Embryonic facial prominence (tissue), 1 donor: ENCODE results near the gene SMCHD1.

Experiments used
- DNase-seq: peaks from one replicate; pipeline ENCODE4 v3.0.0-alpha.2; 2016; ENCODE audit errors: extremely low spot score

The SMCHD1 gene

DNA sequence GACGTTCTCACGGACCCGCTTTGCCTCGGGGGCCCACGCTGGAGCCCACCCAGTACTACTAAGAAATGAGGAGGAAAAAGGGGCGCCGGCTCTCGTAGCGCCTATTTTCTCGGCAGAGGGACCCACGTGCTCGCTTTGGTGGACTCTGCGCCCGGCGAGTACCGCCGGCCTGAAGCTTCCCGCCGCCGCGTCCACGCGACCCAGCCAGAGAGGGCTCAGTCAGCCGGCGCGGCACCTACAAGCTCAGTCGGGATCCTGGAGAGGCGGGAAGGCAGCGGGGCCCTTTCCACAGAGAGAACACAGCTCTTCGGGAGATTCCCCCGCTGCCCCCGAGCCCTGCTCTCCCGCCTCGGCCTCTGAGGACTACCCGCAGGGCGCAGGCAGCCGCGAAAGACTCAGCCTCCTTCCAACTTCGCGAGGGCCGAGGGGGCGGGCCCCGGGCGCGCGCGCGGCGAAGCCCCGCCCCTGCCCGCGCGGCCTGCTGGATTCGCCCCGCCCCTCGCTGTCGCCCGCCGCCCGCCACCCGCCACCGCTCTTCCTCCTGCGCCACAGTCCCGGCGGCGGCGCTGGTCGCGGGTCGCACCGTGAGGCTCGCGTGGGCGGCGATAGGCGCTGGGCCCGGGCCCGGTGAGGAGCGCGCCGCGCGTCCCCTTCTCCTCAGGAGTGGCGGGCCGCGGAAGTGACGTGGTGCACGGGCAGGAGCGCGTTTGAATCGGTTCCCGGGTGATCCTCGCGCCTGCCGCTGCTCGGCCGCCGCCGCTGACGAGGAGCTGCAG, at the start of gene SMCHD1:
Gene SMCHD1, plus strand, starts transcription at position 549 of the 776 bp plus-strand sequence. CDS start 350 bp downstream, outside the sequence.
- peak; percentile 58 for DNase-seq

DNA sequence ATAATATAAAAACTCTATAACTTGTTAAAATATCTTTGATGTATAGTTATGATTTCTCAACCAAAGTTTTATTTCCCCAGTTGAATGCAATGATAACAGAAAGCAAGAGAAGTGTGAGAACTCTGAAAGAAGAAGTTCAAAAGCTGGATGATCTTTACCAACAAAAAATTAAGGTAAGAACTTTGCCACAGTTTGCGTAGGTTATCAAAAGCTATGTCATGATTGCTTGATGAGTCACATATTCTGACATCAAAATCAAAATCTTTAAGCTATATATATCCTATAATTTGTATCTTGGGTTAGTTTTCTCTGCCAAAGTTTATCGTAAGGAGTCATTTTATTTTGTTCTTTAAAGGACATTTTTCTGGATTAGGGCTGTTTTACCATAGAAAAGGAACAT, 49.2 kb upstream of the SMCHD1 start:
- no peak for DNase-seq

GRCh38 chr18:2609604-2610003, 45.9 kb upstream of the SMCHD1 start:
- DNase-seq = no peak

DNA sequence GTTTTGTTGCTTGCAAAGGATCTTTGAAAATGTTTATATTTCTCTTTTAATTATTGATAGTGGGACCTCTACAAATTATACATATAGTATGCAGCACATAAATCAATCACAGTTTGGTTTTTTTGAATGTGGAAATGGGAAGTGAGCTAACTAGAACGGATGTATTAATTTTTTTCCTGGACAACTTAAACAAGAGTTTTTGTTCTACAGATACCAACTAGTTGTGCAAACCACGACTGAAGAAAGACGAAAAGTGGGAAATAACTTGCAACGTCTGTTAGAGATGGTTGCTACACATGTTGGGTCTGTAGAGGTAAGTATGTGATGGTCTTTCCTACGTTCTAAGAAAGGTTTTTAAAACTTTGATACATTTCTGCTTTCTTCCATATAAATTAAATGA, 45.0 kb upstream of the SMCHD1 start:
- no peak for DNase-seq

DNA sequence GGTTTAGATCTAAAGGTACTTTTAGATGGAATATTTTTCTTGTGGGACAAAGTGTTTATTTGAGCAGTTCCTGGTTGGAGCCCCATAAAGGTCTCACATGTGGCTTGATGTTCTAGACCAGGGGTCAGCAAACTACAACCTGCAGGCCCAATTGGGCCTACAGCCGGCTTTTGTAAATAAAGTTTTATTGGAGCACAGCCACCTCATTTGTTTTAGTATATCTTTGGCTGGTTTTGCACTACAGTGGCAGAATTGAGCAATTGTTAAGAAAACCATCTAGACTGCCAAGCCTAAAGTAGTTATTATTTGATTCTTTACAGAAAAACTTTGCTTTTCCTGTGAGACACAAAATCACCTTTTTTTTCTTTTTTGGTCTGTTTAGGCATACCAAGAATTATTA, 42.5 kb upstream of the SMCHD1 start:
- no peak for DNase-seq

DNA sequence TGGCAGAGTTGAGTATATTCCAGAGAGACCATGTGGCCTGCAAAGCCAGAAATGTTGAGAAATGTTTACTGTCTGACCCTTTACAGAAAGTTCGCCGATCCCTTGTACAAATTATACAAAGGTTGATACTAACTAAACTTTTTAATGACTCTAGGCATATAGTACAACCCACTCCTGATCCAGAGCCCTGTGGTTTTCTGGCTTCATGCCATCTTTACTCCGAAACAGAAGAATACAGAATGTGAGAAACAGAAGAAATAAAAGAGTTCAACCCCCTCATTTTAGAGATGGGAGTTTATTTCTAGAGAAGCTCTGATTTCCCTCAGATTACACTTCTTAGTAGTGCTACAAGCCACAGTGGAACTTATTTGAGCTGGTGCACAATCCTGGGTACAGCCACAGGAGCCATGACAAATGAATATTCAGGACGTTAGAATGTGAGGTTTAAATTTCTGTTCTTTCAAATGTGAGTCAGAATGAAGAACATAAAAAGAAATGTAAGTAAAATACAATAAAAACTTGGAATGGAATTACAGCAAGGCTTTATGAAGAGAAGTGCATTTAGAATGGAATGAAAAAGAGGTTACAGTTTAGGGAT, 38.0 kb upstream of the SMCHD1 start:
- no peak for DNase-seq

GRCh38 chr18:2618009-2618408, 37.5 kb upstream of the SMCHD1 start:
- DNase-seq = no peak

DNA sequence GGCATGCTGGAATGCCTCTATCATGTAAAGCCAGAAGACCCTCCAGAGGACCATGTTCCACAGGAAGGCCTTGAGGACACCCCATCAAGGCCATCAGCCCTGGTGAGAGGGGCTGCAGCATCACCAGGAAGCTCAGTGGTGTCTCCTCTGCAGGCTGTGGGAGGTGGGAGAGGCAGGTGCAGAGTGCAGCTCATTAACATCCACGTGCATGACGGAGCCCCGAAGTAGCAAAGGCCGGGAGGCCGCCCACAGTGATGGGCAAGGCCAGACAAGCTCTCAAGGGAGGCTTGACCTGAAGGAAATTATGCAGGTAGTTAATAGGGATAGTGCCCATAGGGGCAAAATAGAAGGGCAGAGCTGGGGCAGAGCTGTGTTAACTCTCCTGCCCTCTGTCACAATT, 30.3 kb upstream of the SMCHD1 start:
- no peak for DNase-seq

- DNase-seq = no peak
These were observed 27.7 kb upstream of the SMCHD1 start for GRCh38 chr18:2627821-2628276.

DNA sequence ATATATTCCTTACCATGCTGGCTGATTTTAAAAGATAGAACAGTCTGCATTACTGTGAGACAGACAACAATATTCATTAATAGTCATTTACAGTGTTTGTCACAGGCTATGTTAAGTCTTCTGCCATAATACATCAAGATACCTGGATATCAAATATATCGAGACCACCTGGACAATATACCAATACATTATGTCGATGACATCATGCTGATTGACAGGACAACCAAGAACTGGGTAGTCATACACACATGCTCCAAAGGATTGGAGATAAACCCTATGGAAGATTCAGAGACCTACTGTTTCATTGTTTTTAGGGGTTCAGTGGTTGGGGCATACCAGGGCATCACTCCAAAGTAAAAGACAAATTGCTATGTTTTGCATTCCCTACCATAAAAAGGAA, 26.5 kb upstream of the SMCHD1 start:
- no peak for DNase-seq

- no peak for DNase-seq
These were observed 19.9 kb upstream of the SMCHD1 start for GRCh38 chr18:2635586-2635985.

GRCh38 chr18:2636126-2636631, 19.3 kb upstream of the SMCHD1 start:
- DNase-seq = no peak

DNA sequence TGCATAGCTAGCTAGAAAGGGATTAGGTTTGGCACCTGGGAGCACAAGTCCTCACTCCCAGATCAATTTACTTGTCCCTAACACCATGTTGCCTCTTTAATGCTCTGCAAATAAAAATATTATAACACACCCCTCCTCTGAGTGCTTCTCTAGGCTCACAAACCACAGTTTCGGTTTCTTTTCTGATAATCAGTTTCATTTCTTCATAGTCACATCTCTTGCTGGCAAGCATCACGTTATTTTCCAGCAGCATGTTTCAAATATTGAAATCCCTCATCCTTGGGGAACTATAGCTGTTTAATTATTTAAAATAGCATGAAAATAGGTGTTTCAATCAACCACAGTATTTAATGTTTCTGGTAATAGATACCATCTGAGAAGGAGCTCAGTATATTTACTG, 13.9 kb upstream of the SMCHD1 start:
- DNase-seq = no peak

DNA sequence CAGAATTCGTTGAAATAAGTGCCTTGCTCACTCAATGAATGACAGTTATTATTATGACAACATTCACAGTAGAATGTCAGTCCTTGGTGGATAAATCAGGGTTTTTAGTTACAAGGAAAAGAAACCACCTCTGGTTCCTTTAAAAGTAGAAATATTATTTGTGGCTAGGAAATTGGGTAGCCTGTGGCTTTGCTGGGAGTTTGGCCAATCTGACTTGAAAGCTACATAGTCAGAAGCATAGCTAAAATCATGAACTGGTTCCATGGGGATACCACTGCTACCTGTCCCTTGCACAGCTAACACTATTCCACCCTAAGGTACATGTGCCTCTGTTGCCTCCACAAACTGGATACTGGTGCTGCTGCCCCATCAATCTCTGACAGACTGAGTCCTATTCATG, 12.8 kb upstream of the SMCHD1 start:
- DNase-seq = no peak

DNA sequence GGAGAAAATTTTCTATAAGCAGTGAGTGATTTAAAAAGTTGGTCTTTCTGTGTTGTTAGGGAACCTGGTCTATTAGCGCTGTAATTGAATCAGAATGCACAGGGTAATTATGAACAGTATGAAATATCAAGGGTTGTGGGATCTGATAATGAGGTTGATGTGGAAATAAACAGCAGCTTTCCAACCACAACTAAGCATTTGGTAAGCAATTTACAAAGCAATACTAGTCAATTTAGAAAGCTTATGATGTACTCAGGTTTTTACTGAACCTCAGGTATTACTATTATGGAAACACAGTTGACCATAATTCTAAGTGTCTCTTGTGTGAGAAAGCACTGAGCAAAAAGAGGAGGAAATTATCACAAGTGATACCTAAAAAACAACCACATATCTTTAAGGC, 11.0 kb upstream of the SMCHD1 start:
- DNase-seq = no peak

GRCh38 chr18:2651981-2652380, 3.5 kb upstream of the SMCHD1 start:
- DNase-seq = no peak

GRCh38 chr18:2653467-2653866, 2.1 kb upstream of the SMCHD1 start:
- no peak for DNase-seq

DNA sequence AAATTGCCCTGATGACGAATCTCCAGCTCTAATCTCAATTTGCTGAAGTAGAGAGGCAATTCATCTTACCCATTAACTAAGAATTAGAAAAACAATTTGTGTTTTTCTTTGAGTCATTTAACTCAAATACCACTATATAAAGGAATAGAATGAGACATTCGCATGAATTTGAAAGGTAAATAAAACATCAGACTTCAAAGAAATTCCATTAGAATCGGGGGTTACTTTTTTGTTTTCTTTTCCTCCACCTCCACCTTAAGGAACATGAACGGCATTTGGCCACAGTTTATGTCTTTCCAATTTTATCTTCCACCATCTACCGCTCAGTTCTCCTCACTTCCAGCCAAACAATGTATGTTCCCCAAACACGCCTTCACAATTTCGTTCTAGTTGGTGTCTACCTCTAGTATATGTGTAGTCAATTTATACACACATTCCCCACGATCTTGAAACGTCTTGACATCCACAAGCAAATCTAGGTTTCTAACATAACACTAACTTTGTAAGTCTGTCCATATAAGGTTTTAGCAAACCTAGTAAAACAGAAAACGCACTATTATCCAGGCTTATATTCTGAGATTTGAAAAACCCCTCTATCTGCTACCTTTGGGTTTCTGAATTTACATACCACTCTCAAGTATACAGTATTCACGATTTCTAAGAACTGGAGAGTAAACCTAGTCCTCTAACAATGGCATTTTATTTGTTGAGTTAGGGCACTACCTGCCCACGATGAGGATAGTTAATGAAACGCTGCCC, 1.2 kb upstream of the SMCHD1 start:
- no peak for DNase-seq

DNA sequence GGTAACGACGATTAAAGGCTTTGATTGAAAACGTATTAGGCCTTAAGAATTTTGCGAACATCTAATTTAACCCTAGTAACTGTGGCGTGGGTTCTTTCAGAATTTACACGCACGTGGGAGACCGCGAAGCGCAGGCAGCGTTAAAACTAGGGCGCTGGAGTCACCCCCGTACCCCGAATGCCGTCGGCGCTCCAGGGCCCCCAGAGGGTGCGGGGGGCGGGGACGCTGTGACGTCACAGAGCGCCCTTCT, 673 bp upstream of the SMCHD1 start:
- DNase-seq = no peak

- peak; percentile 22 for DNase-seq
These were observed 369 bp downstream of the SMCHD1 start for GRCh38 chr18:2655954-2656236.

DNA sequence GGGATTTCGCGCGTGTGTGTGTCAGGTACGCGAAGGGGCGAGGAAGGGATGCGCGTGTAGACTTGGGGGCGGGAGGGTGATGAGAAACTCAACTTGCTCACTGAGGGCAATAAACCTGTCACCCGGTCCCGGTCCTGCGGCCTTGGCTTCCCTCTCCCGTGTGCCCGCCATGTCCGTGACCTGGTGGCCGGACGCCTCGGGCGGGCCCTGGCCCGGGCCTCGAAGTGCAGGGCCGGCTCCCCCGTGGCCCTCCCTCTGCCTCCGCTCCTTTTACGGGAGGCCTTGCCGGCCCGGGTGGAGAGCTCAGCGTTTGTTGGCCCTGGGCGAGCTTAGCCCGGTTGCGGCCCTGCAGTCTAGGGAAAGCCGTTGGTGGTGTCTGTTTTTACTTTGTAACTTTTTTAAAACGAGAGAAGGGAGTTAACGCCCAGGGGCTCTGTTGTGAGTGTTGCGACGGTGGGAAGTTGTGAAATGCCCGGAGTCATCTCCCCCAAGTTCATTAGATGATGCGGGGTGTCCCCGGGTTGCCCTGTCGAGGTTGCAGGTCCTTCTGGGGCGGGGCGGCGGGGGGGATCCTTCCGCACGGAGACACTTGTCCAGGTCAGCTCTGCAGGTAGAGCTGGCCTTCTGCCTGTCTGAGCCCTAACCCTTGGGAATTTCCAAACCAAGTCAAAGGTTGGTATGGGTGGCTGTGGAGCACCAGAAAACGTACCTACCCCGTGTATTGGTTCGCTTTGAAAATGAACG, 883 bp downstream of the SMCHD1 start:
- no peak for DNase-seq

GRCh38 chr18:2656981-2657512, 1.5 kb downstream of the SMCHD1 start:
- DNase-seq = no peak
